CD4-positive, alpha-beta memory T cell (primary cell): ENCODE measurements around the gene KRT80. TPM values are rescaled to one million over a fixed set of nuclear protein-coding genes. Genes with fewer than 3 reads are reported as not detected.

Source experiments
- CTCF ChIA-PET: fragments of 350-600 bp; sonication (Branson Sonifier 250); formaldehyde crosslinking; loops from one replicate; lab custom pipeline; 2021; ENCODE audit warnings: inconsistent platforms; ENCODE audit not compliant: partially characterized antibody; lab: Charles Lee
- POLR2A ChIA-PET: fragments of 350-600 bp; sonication (Branson Sonifier 250); formaldehyde crosslinking; loops from one replicate; lab custom pipeline; 2021; ENCODE audit not compliant: partially characterized antibody; lab: Charles Lee
- DNase-seq, 5 donors: peaks; one replicate each; pipeline versions ENCODE4 v3.0.0 to v3.0.0-alpha.2; 2020 to 2022; ENCODE audit warnings: mixed read lengths in 1 of 5
- H3K27ac ChIP-seq: one replicate; pipeline ENCODE4 v1.7.0; 2013; ENCODE audit warnings: low read depth, low read length
- H3K27me3 ChIP-seq: 2 replicates; pipeline ENCODE4 v1.7.0; 2013; ENCODE audit warnings: mild to moderate bottlenecking, low read length, moderate library complexity; ENCODE audit not compliant: insufficient read depth
- H3K36me3 ChIP-seq: 2 replicates; pipeline ENCODE4 v1.7.0; 2013; ENCODE audit warnings: mild to moderate bottlenecking, low read length, moderate library complexity; ENCODE audit not compliant: insufficient read depth
- H3K4me1 ChIP-seq: 2 replicates; pipeline ENCODE4 v1.7.0; 2013; ENCODE audit warnings: mild to moderate bottlenecking, low read length, moderate library complexity; ENCODE audit not compliant: insufficient read depth
- H3K4me3 ChIP-seq, 2 donors: one replicate each; pipeline ENCODE4 v1.7.0; 2013; ENCODE audit warnings: low read length in 2 of 2, mild to moderate bottlenecking in 1 of 2
- H3K9me3 ChIP-seq, 2 donors: one replicate each; pipeline ENCODE4 v1.7.0; 2013; ENCODE audit warnings: low read length in 2 of 2, control low read depth in 1 of 2; ENCODE audit not compliant: control insufficient read depth in 1 of 2
- H3K27ac Mint-ChIP-seq, 7 donors: one replicate each; pipeline ENCODE4 v1.8.0; 2020 to 2021; ENCODE audit warnings: mixed read lengths in 7 of 7, mild to moderate bottlenecking in 6 of 7, inconsistent platforms in 3 of 7, moderate library complexity in 3 of 7
- H3K27me3 Mint-ChIP-seq, 2 donors: one replicate each; pipeline ENCODE4 v1.8.0; 2020 to 2021; ENCODE audit warnings: mixed read lengths in 2 of 2
- H3K36me3 Mint-ChIP-seq, 2 donors: one replicate each; pipeline ENCODE4 v1.8.0; 2020 to 2021; ENCODE audit warnings: mixed read lengths in 2 of 2, inconsistent platforms in 1 of 2, mild to moderate bottlenecking in 1 of 2
- H3K4me1 Mint-ChIP-seq, 4 donors: one replicate each; pipeline ENCODE4 v1.8.0; 2020 to 2021; ENCODE audit warnings: mixed read lengths in 4 of 4, mild to moderate bottlenecking in 1 of 4
- H3K4me3 Mint-ChIP-seq, 8 donors: one replicate each; pipeline ENCODE4 v1.8.0; 2020 to 2021; ENCODE audit warnings: mixed read lengths in 8 of 8, mild to moderate bottlenecking in 7 of 8, moderate library complexity in 6 of 8, inconsistent platforms in 3 of 8
- H3K9me3 Mint-ChIP-seq, 8 donors: one replicate each; pipeline ENCODE4 v1.8.0; 2020 to 2021; ENCODE audit warnings: mixed read lengths in 8 of 8, mild to moderate bottlenecking in 5 of 8, inconsistent platforms in 3 of 8, moderate library complexity in 1 of 8
- intact Hi-C: fragments of 100-400 bp; cut with micrococcal nuclease; formaldehyde crosslinking; loops from one replicate; pipeline ENCODE4 v1.15.1; 2023
- polyA plus RNA-seq, 2 donors: library from polyadenylated mRNA; unstranded; fragments of 300-500 nt; fragmentation: Illumina TruSeq; gene quantifications; one replicate each; pipeline ENCODE4 v1.2.3, GENCODE V29; 2021
- total RNA-seq, 2 experiments: library from RNA; stranded (reverse); gene quantifications; one replicate each; pipeline ENCODE4 v1.2.3, GENCODE V29; 2021

Gene KRT80
- total and polyA plus RNA-seq, 4 experiments from 2014 or later, result not detected

DNA sequence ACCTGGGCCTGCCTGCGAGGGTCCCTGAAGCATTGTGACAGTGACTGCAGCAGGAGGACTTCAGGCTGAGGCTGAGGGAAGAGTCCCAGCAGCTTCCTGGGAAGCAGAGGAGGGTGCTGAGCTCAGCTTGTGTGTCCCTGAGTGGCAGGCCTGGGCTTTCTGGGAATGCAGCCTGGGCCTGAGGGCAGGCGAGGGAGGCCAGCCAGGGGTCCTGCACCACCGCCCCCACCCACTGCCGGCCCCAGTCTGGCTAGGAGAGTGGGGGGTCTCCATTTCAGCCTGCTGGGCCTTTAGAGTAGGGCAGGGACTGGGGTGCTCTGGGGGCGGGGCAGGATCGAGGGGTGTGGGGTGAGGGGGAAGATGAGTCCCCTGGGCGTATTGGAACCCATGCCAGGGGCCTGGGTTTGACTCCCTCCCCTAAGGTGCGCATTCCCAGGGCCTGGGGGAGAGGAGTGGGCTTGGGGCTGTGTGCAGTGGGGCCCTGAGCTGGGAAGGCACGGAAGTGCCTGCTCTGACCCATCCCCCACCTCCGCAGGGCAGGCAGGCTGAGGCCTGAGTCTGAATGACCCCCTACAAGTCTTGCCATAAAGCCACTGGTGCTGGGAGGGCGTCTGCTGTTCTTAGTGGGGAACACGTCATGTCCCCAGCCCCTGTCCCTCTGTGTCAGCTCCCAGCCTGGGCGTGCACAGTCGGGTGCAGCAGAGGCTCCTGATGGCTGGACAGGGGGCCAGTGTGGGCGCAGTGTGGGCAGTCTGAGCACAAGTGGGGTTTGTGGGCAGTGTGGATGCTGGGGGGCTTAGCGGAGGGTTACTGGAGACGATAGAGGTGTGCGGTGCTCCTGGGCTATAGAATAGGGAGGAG lies 46.4 kb downstream of the KRT80 start:
- no peak for DNase-seq
- ChIA-PET POLR2A (no interaction called here), CTCF (interaction anchor here (2.0 kb wide), 1 partner anchor 11 kb away, joined by 5 read pairs; no protein-coding TSS in a partner anchor)
- H3K4me1 ChIP-seq, result no peaks in the 10 kb centered on the region
- Mint-ChIP-seq H3K4me3 (no peak overlapping the region), H3K27ac (peak overlapping the region in 1 of 7 donors; percentile 38), H3K9me3 (peaks cover 0 to 1% (median 0%) of the 10 kb centered on the region in 8 donors), H3K4me1 (no peaks in the 10 kb centered on the region), H3K27me3 (peaks cover 0 to 2% of the 10 kb centered on the region in 2 donors), H3K36me3 (no peaks in the 10 kb centered on the region)
- H3K36me3 ChIP-seq, result no peaks in the 10 kb centered on the region
- H3K9me3 ChIP-seq, result no peaks in the 10 kb centered on the region
- H3K27me3 ChIP-seq, result no peaks in the 10 kb centered on the region
- intact Hi-C loops, result no loop called here
- no peak overlapping the region for H3K27ac ChIP-seq
- H3K4me3 ChIP-seq, result no peak overlapping the region

DNA sequence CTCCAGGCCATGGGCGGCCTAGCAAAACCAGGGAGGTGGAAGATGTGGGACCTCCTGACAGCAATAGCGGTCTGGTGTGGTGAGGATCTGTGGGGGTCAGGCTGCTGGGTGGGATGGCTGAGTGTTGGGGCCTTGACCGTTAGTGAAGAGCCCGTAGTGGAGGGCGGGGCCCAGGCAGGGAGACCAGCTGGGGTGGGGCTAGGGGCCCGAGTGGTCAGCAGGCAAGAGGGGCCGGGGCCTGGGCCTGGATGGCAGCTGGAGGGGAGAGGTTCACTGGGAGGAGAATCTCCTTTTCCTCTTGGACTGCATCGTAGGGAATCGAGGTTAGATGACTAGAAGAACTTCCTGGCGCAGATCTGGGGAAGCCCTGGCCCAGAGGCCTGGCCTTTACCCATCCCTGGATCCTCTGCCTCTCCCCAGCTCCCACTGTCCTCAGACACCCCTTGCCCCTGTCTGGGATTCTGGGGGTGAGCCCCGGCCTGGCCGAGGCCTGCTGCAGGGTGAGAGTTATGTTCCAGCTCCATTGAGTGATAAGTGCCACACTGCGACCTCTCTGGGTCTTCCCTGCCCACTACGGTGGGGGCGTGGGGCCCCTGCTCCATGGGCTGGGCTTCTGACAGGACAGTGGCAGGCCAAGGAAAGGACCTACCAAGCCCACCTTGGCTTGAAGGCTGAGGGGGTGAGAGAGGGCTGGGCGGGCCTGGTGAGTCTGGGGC lies 47.1 kb downstream of the KRT80 start:
- DNase-seq, result no peak
- H3K4me3 ChIP-seq, result no peak overlapping the region
- H3K9me3 ChIP-seq, result no peaks in the 10 kb centered on the region
- H3K4me1 ChIP-seq, result no peaks in the 10 kb centered on the region
- Mint-ChIP-seq H3K36me3 (no peaks in the 10 kb centered on the region), H3K4me3 (no peak overlapping the region), H3K4me1 (no peaks in the 10 kb centered on the region), H3K27me3 (peaks cover 0 to 2% of the 10 kb centered on the region in 2 donors), H3K27ac (peak overlapping the region in 1 of 7 donors; percentile 65), H3K9me3 (peaks cover 0 to 1% (median 0%) of the 10 kb centered on the region in 8 donors)
- H3K36me3 ChIP-seq, result no peaks in the 10 kb centered on the region
- ChIA-PET CTCF (interaction anchor here (1.1 to 2.1 kb wide), 3 partner anchors 11 to 183 kb away, joined by 4 to 7 read pairs (median 5); no protein-coding TSS in a partner anchor), POLR2A (no interaction called here)
- intact Hi-C loops, result no loop called here
- H3K27me3 ChIP-seq, result no peaks in the 10 kb centered on the region
- H3K27ac ChIP-seq, result no peak overlapping the region

DNA sequence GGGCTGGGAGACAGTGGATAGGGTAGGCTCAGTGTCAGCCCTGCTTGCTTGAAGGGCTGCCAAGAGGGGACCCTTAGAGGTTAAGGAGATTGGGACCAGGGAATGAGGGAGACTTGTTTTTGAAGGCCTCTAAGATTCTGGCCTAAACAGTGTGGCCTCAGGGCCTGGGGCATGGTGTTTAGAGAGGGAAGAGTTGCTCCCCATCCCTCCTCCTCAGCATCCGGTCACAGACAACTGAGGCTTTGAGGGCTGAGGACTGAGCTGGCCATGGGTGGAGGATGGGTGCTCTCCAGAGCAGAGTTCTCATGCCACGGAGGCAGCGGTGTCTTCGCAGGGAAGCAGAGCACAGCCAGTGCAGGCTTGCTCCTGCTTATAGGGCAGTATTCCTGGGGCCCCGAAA lies 49.4 kb downstream of the KRT80 start:
- no peak overlapping the region for H3K4me3 Mint-ChIP-seq
- peaks cover 2 to 3% of the 10 kb centered on the region in 2 donors for H3K27me3 Mint-ChIP-seq
- ChIA-PET POLR2A (no interaction called here), CTCF (interaction anchor here (0.9 to 1.6 kb wide), 3 partner anchors 15 to 137 kb away, joined by 3 read pairs; no protein-coding TSS in a partner anchor)
- H3K27me3 ChIP-seq, result no peaks in the 10 kb centered on the region
- peaks cover 0 to 1% (median 0%) of the 10 kb centered on the region in 8 donors for H3K9me3 Mint-ChIP-seq
- H3K36me3 Mint-ChIP-seq, result no peaks in the 10 kb centered on the region
- H3K36me3 ChIP-seq, result no peaks in the 10 kb centered on the region
- peaks cover 0 to 3% (median 0%) of the 10 kb centered on the region in 4 donors for H3K4me1 Mint-ChIP-seq
- no peak overlapping the region for H3K4me3 ChIP-seq
- no peak for DNase-seq
- H3K27ac ChIP-seq, result no peak overlapping the region
- no peaks in the 10 kb centered on the region for H3K9me3 ChIP-seq
- H3K4me1 ChIP-seq, result no peaks in the 10 kb centered on the region
- H3K27ac Mint-ChIP-seq, result no peak overlapping the region
- intact Hi-C loops, result no loop called here

DNA sequence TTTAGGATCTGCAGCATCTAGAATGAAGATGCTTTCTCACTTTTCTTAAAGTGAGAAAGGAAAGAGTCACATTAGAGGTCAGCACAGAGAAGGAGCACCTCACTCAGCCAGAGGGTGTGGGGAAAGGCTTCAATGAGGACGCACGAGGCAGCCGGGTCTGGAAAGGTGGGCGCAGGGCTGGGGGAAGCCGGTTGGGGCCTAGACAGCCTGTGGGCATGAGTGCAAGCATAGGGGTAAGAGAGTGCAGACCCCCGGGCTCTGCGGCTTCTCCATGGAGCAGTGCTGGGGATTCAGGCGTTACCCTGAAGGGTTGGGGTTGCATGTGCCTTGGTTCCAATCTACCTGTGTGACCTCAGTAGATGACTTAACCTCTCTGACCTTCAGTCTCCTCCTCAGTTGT lies 49.9 kb downstream of the KRT80 start:
- Histone ChIP-seq H3K27me3 (no peaks in the 10 kb centered on the region), H3K36me3 (no peaks in the 10 kb centered on the region), H3K4me1 (no peaks in the 10 kb centered on the region), H3K4me3 (no peak overlapping the region), H3K27ac (no peak overlapping the region), H3K9me3 (no peaks in the 10 kb centered on the region)
- H3K27me3 Mint-ChIP-seq, result peaks cover 2 to 3% of the 10 kb centered on the region in 2 donors
- peaks cover 0 to 3% (median 0%) of the 10 kb centered on the region in 4 donors for H3K4me1 Mint-ChIP-seq
- ChIA-PET CTCF (interaction anchor here (1.1 kb wide), 1 partner anchor 15 kb away, joined by 3 read pairs; no protein-coding TSS in a partner anchor), POLR2A (no interaction called here)
- H3K4me3 Mint-ChIP-seq, result no peak overlapping the region
- peaks cover 0 to 1% (median 0%) of the 10 kb centered on the region in 8 donors for H3K9me3 Mint-ChIP-seq
- no peak overlapping the region for H3K27ac Mint-ChIP-seq
- intact Hi-C loops, result no loop called here
- H3K36me3 Mint-ChIP-seq, result no peaks in the 10 kb centered on the region
- DNase-seq, result no peak

DNA sequence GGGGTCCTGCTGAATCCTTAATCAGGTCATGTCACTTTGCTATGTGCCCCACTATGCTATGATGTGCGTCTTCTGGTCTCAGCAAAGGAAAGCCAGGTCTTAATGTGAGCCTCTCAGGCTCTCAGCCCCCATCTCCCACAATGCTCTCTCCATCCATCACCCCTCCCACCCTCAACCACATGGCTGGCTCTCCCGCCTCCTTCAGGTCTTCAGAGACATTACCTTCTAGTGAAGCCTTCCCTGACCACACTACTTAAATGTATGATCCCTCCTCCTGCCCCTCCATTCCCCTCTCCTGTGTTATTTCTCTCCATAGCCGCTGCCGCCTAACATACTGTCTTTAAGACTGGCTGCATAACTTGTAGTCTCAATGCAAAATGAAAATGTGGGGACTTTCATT lies 50.5 kb downstream of the KRT80 start:
- H3K36me3 ChIP-seq, result no peaks in the 10 kb centered on the region
- Mint-ChIP-seq H3K27ac (no peak overlapping the region), H3K27me3 (peaks cover 3% of the 10 kb centered on the region in 2 donors), H3K9me3 (peaks cover 0 to 1% (median 0%) of the 10 kb centered on the region in 8 donors), H3K4me3 (no peak overlapping the region), H3K4me1 (peaks cover 0 to 3% (median 0%) of the 10 kb centered on the region in 4 donors), H3K36me3 (no peaks in the 10 kb centered on the region)
- ChIA-PET POLR2A (no interaction called here), CTCF (interaction anchor here (1.3 to 3.8 kb wide), 2 partner anchors 16 to 186 kb away, joined by 3 to 17 read pairs; no protein-coding TSS in a partner anchor)
- intact Hi-C loops, result no loop called here
- no peak overlapping the region for H3K4me3 ChIP-seq
- no peak for DNase-seq
- no peaks in the 10 kb centered on the region for H3K9me3 ChIP-seq
- no peaks in the 10 kb centered on the region for H3K27me3 ChIP-seq
- no peaks in the 10 kb centered on the region for H3K4me1 ChIP-seq
- no peak overlapping the region for H3K27ac ChIP-seq

DNA sequence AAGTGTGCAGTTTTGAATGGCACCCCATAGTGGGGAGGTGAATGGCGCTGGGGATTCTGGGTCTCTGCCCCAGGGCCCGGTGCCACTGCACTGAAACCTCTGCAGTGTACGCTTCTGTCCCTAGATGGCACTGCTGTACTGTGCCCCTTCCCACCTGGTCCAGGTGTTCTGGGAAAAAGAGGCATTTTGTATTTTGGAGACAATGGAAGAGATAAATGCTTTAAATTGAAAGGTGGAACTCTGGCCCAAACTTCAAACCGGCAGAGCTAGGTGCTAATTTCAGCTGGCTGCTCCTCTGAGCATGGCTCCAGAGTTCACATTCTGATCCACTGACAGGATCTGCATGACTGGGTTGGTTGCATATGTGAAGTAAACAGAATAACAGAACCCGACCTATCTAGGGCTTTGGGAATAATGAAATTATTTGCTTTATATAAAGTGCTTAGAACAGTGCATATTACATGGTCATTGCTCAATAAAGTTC lies 52.2 kb downstream of the KRT80 start:
- intact Hi-C loops, result loop anchor here (5.0 kb wide), 1 partner anchor 188 kb away; no protein-coding TSS in a partner anchor
- CTCF ChIA-PET, result interaction anchor here (0.8 to 3.8 kb wide), 7 partner anchors 12 to 741 kb away, joined by 3 to 17 read pairs (median 3); no protein-coding TSS in a partner anchor

More for the DNA sequence above, 52.2 kb downstream of the KRT80 start:
- Mint-ChIP-seq H3K27me3 (peaks cover 3 to 6% of the 10 kb centered on the region in 2 donors), H3K4me3 (no peak overlapping the region), H3K9me3 (peaks cover 0 to 1% (median 0%) of the 10 kb centered on the region in 8 donors), H3K4me1 (peaks cover 0 to 3% (median 0%) of the 10 kb centered on the region in 4 donors), H3K36me3 (no peaks in the 10 kb centered on the region), H3K27ac (peak overlapping the region in 2 of 7 donors; percentile 14 to 75)
- Histone ChIP-seq H3K27ac (no peak overlapping the region), H3K36me3 (no peaks in the 10 kb centered on the region), H3K4me3 (no peak overlapping the region), H3K9me3 (no peaks in the 10 kb centered on the region), H3K4me1 (no peaks in the 10 kb centered on the region), H3K27me3 (no peaks in the 10 kb centered on the region)
- peak in 4 of 5 donors; percentile 25 to 47 (median 34) for DNase-seq
- POLR2A ChIA-PET, result no interaction called here
